GM23338 (cell line): Measurements from ENCODE around the gene THYN1.

Source experiments
- CREB1 ChIP-seq: fragments of 250-450 bp; sonication (Bioruptor Pico); IDR thresholded peaks from 2 replicates; pipeline ENCODE4 v1.5.0; 2020; ENCODE audit warnings: low read depth, mild to moderate bottlenecking, moderate library complexity
- CTCF ChIP-seq, 2 experiments: fragments of 200-600 bp in 1 of 2; sonication (generic) in 1 of 2; conservative IDR thresholded peaks; 2 replicates each; pipeline versions ENCODE4 v1.5.1 to v1.6.1; 2016 to 2017; ENCODE audit warnings: antibody characterized with exemption in 2 of 2, low read depth in 2 of 2, mild to moderate bottlenecking in 2 of 2, moderate library complexity in 1 of 2
- EZH2 ChIP-seq: fragments of 200-600 bp; sonication (generic); IDR thresholded peaks from one replicate; pipeline ENCODE4 v1.8.0; 2017; ENCODE audit warnings: antibody characterized with exemption, mild to moderate bottlenecking, low read depth; ENCODE audit not compliant: unreplicated experiment
- STAT1 ChIP-seq: IDR thresholded peaks from one replicate; pipeline ENCODE4 v1.6.1; 2016; ENCODE audit warnings: antibody characterized with exemption; ENCODE audit not compliant: unreplicated experiment
- ZNF114 ChIP-seq: fragments of 250-450 bp; sonication (Bioruptor Pico); IDR thresholded peaks from 2 replicates; pipeline ENCODE4 v1.5.0; 2020; ENCODE audit warnings: mild to moderate bottlenecking, moderate library complexity

DNA sequence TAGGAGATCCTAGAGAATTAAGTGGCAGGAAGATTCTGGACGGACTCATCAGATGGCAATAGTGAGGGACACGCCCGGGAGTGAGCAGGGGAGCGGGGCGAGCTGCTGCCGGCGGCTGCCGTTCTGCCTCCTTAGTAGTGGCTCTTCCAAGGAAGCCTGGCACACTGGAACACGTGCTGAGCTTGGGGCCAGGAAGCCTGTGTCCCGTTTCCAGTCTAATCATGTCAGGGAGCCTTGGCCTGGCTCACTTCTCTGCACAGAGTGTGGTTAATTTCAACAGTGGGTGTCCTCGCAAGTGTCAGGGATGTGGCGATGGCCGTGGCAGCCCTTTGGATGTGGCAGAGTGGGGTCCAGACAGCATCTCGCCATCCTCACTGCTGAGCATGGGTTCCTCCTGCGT lies 39.5 kb upstream of the THYN1 start:
- TF ChIP-seq CTCF (conservative IDR thresholded peaks at IDR 0.05; ENCODE audit: low read depth in 2 of 2) (no peak), EZH2 (no peak), CREB1 (no peak), ZNF114 (CRISPR knock-in tag) (no peak), STAT1 (no peak)
